ENCODE data around the gene SPECC1.

SPECC1 gene

GRCh38 chr17:20279631-20280030 is 270.5 kb downstream of the SPECC1 start:
- DNase-seq (ENCODE audit: low read depth): no peak
- H3K4me3 ChIP-seq (ENCODE audit: low read depth, low read length): no peak overlapping the region
- TF ChIP-seq CTCF (IDR thresholded peaks at IDR 0.05; ENCODE audit: control insufficient read depth, extremely low read depth, insufficient read depth): no peak

GRCh38 chr17:20280051-20280450 is 270.9 kb downstream of the SPECC1 start:
- TF ChIP-seq CTCF (IDR thresholded peaks at IDR 0.05; ENCODE audit: control insufficient read depth, extremely low read depth, insufficient read depth): no peak
- H3K4me3 ChIP-seq (ENCODE audit: low read depth, low read length): no peak overlapping the region
- DNase-seq (ENCODE audit: low read depth): no peak

GRCh38 chr17:20280851-20281250 is 271.7 kb downstream of the SPECC1 start:
- DNase-seq (ENCODE audit: low read depth): no peak
- no peak overlapping the region for H3K4me3 ChIP-seq (ENCODE audit: low read depth, low read length)
- TF ChIP-seq CTCF (IDR thresholded peaks at IDR 0.05; ENCODE audit: control insufficient read depth, extremely low read depth, insufficient read depth): no peak

GRCh38 chr17:20281860-20282259 is 272.7 kb downstream of the SPECC1 start:
- no peak for DNase-seq (ENCODE audit: low read depth)
- no peak for TF ChIP-seq CTCF (IDR thresholded peaks at IDR 0.05; ENCODE audit: control insufficient read depth, extremely low read depth, insufficient read depth)
- H3K4me3 ChIP-seq (ENCODE audit: low read depth, low read length): no peak overlapping the region

GRCh38 chr17:20282526-20283308 is 273.6 kb downstream of the SPECC1 start:
- no peak for TF ChIP-seq CTCF (IDR thresholded peaks at IDR 0.05; ENCODE audit: control insufficient read depth, extremely low read depth, insufficient read depth)
- DNase-seq (ENCODE audit: low read depth): no peak
- no peak overlapping the region for H3K4me3 ChIP-seq (ENCODE audit: low read depth, low read length)

- TF ChIP-seq CTCF (IDR thresholded peaks at IDR 0.05; ENCODE audit: control insufficient read depth, extremely low read depth, insufficient read depth): no peak
- DNase-seq (ENCODE audit: low read depth): no peak
- H3K4me3 ChIP-seq (ENCODE audit: low read depth, low read length): no peak overlapping the region
Observed at GRCh38 chr17:20284022-20284421, 274.9 kb downstream of the SPECC1 start.
